IMR-90 (cell line): Measurements from ENCODE around the gene PLA2G2F. TPM values are rescaled to one million over a fixed set of nuclear protein-coding genes. Genes with fewer than 3 reads are reported as not detected.

Source experiments
- ATAC-seq: fragments of 200-7000 bp; cut with Tn5 transposase; 2 replicates; pipeline ENCODE4 v1.9.1; 2020; ENCODE audit warnings: low read depth, mild to moderate bottlenecking, moderate library complexity
- BruUV-seq: library from RNA; stranded (reverse); fragments of 400-500 nt; replicated peaks from 2 replicates; lab custom pipeline; 2021; lab: Mats Ljungman, UMichigan
- CTCF ChIA-PET: fragments of 300-600 bp; formaldehyde crosslinking; extraction: SDS; loops from one replicate; lab custom pipeline; 2021; ENCODE audit warnings: antibody characterized with exemption; lab: Yijun Ruan, JAX
- POLR2A ChIA-PET: fragments of 300-600 bp; sonication (Branson Sonifier 250); formaldehyde crosslinking; loops from one replicate; lab custom pipeline; 2022; ENCODE audit warnings: antibody characterized with exemption; ENCODE audit not compliant: unreplicated experiment; lab: Charles Lee
- DNase-seq: peaks from one replicate; pipeline ENCODE4 v3.0.0; 2013
- H2AFZ ChIP-seq: replicated peaks from 2 replicates; pipeline ENCODE3; 2013; ENCODE audit warnings: low read length, mild to moderate bottlenecking; ENCODE audit not compliant: poor library complexity
- H2AK5ac ChIP-seq: 2 replicates; pipeline ENCODE4 v1.6.1; 2013; ENCODE audit warnings: low read depth, low read length, inconsistent platforms
- H2AK9ac ChIP-seq: replicated peaks from 2 replicates; pipeline ENCODE3; 2013; ENCODE audit warnings: mild to moderate bottlenecking, low read depth, low read length, moderate library complexity; ENCODE audit not compliant: poor library complexity
- H2BK120ac ChIP-seq: 2 replicates; pipeline ENCODE4 v1.6.1; 2013; ENCODE audit warnings: low read depth, low read length, inconsistent platforms
- H2BK15ac ChIP-seq: 3 replicates; pipeline ENCODE4 v1.6.1; 2013; ENCODE audit warnings: low read depth, low read length, inconsistent platforms
- H2BK20ac ChIP-seq: 2 replicates; pipeline ENCODE4 v1.6.1; 2013; ENCODE audit warnings: low read depth, mild to moderate bottlenecking, inconsistent platforms, low read length, moderate library complexity
- H2BK5ac ChIP-seq: 2 replicates; pipeline ENCODE4 v1.6.1; 2013; ENCODE audit warnings: mild to moderate bottlenecking, low read depth, low read length, inconsistent platforms; ENCODE audit not compliant: poor library complexity, severe bottlenecking
- H3K14ac ChIP-seq: replicated peaks from 2 replicates; pipeline ENCODE4 v1.6.1; 2013; ENCODE audit warnings: low read depth, low read length, inconsistent platforms
- H3K18ac ChIP-seq: 2 replicates; pipeline ENCODE4 v1.6.1; 2013; ENCODE audit warnings: low read depth, low read length, control low read depth
- H3K23ac ChIP-seq: 2 replicates; pipeline ENCODE4 v1.6.1; 2013; ENCODE audit warnings: low read depth, low read length, inconsistent platforms
- H3K27ac ChIP-seq: 2 replicates; pipeline ENCODE4 v1.5.1; 2013; ENCODE audit warnings: mild to moderate bottlenecking, control low read depth, low read length; ENCODE audit not compliant: insufficient read depth
- H3K27me3 ChIP-seq: 2 replicates; pipeline ENCODE4 v1.6.1; 2013; ENCODE audit warnings: low read length; ENCODE audit not compliant: control insufficient read depth, insufficient read depth
- H3K36me3 ChIP-seq: 2 replicates; pipeline ENCODE4 v1.6.1; 2013; ENCODE audit warnings: low read length, mixed read lengths; ENCODE audit not compliant: control insufficient read depth, insufficient read depth
- H3K4ac ChIP-seq: 2 replicates; pipeline ENCODE4 v1.6.1; 2013; ENCODE audit warnings: low read depth, low read length, inconsistent platforms
- H3K4me1 ChIP-seq: 2 replicates; pipeline ENCODE4 v1.6.1; 2013; ENCODE audit warnings: low read length, mixed read lengths; ENCODE audit not compliant: control insufficient read depth, insufficient read depth
- H3K4me2 ChIP-seq: 2 replicates; pipeline ENCODE4 v1.6.1; 2013; ENCODE audit warnings: low read depth, mild to moderate bottlenecking, control low read depth, low read length, moderate library complexity
- H3K4me3 ChIP-seq: 2 replicates; pipeline ENCODE4 v1.5.1; 2013; ENCODE audit warnings: low read depth, mild to moderate bottlenecking, control low read depth, low read length, moderate library complexity; ENCODE audit not compliant: insufficient read depth
- H3K56ac ChIP-seq: 2 replicates; pipeline ENCODE4 v1.6.1; 2013; ENCODE audit warnings: low read length, inconsistent platforms; ENCODE audit not compliant: insufficient read depth; ENCODE audit errors: extremely low read depth
- H3K79me1 ChIP-seq, 2 experiments: 2 replicates each; pipeline ENCODE4 v1.6.1; 2013; ENCODE audit warnings: low read length in 2 of 2, inconsistent platforms in 1 of 2, low read depth in 1 of 2
- H3K9ac ChIP-seq: 2 replicates; pipeline ENCODE4 v1.6.1; 2013; ENCODE audit warnings: low read depth, low read length, control low read depth
- H3K9me1 ChIP-seq: 2 replicates; pipeline ENCODE4 v1.6.1; 2013; ENCODE audit warnings: low read length, inconsistent platforms; ENCODE audit not compliant: insufficient read depth
- H3K9me3 ChIP-seq: 2 replicates; pipeline ENCODE4 v1.6.1; 2013; ENCODE audit warnings: low read length; ENCODE audit not compliant: control insufficient read depth, insufficient read depth
- H4K20me1 ChIP-seq: 2 replicates; pipeline ENCODE4 v1.6.1; 2013; ENCODE audit warnings: low read length, inconsistent platforms; ENCODE audit not compliant: insufficient read depth
- H4K5ac ChIP-seq: 2 replicates; pipeline ENCODE4 v1.6.1; 2013; ENCODE audit warnings: mild to moderate bottlenecking, low read depth, low read length, control low read depth
- H4K8ac ChIP-seq, 2 experiments: 2 replicates each; pipeline ENCODE4 v1.6.1; 2013; ENCODE audit warnings: low read depth in 2 of 2, low read length in 2 of 2, control low read depth in 1 of 2, inconsistent platforms in 1 of 2
- H4K91ac ChIP-seq: 2 replicates; pipeline ENCODE4 v1.6.1; 2013; ENCODE audit warnings: low read depth, low read length, inconsistent platforms; ENCODE audit not compliant: insufficient read depth
- BHLHE40 ChIP-seq: fragments of 150-350 bp; IDR thresholded peaks from 2 replicates; pipeline ENCODE4 v1.6.1; 2016; ENCODE audit warnings: mild to moderate bottlenecking, low read depth, low read length
- MAFK ChIP-seq: IDR thresholded peaks from 2 replicates; pipeline ENCODE4 v1.6.1; 2012; ENCODE audit warnings: low read depth, low read length, improper control_type of control experiment
- NFE2L2 ChIP-seq: fragments of 150-350 bp; IDR thresholded peaks from 2 replicates; pipeline ENCODE4 v1.6.1; 2016; ENCODE audit warnings: low read depth, mild to moderate bottlenecking, low read length
- POLR2A ChIP-seq: IDR thresholded peaks from 2 replicates; pipeline ENCODE4 v1.6.1; 2012; ENCODE audit warnings: mild to moderate bottlenecking, low read depth, low read length
- RAD21 ChIP-seq: IDR thresholded peaks from 2 replicates; pipeline ENCODE4 v1.6.1; 2012; ENCODE audit warnings: low read length, improper control_type of control experiment
- USF2 ChIP-seq: fragments of 150-350 bp; IDR thresholded peaks from 2 replicates; pipeline ENCODE4 v1.6.1; 2017; ENCODE audit warnings: mild to moderate bottlenecking, antibody characterized with exemption, low read length, low read depth
- WGBS, 2 experiments: methylation state at CpG; one replicate each; pipeline versions ENCODE4 v1.1.5 to v1.1.7; 2013; ENCODE audit warnings: missing lambda C conversion rate in 2 of 2; ENCODE audit not compliant: insufficient read length in 1 of 2; ENCODE audit errors: extremely low coverage in 2 of 2; 5-methylcytosine and 5-hydroxymethylcytosine counted together
- dilution Hi-C: fragments of 300-500 bp; cut with HindIII; formaldehyde crosslinking; loops from one replicate; pipeline ENCODE4 v1.14.3; 2018; ENCODE audit warnings: low sequenced_read_pairs; ENCODE audit not compliant: unreplicated experiment
- in situ Hi-C: fragments of 300-500 bp; cut with MboI; formaldehyde crosslinking; loops from 3 replicates; pipeline ENCODE4 v1.14.3; 2019; ENCODE audit warnings: low sequenced_read_pairs, inconsistent platforms, mixed read lengths
- intact Hi-C: fragments of 100-400 bp; cut with micrococcal nuclease; formaldehyde crosslinking; loops from 2 replicates; pipeline ENCODE4 v1.10.0; 2022
- polyA plus RNA-seq, 3 experiments: library from polyadenylated mRNA; depleted of rRNA; stranded (reverse); fragments of >200 nt; gene quantifications; 2 replicates each; pipeline ENCODE4 v1.2.3, GENCODE V29; 2012; ENCODE audit warnings: low replicate concordance in 1 of 3
- total RNA-seq: library from RNA; depleted of rRNA; stranded (reverse); fragments of >200 nt; gene quantifications from 2 replicates; pipeline ENCODE4 v1.2.3, GENCODE V29; 2012
- TF ChIP-seq, protein P1 (sequence below): conservative IDR thresholded peaks from 2 replicates; pipeline ENCODE4 v1.5.1; 2012; ENCODE audit warnings: mild to moderate bottlenecking, low read depth, low read length, improper control_type of control experiment

The PLA2G2F gene
- total and polyA plus RNA-seq, 2 of the 4 experiments (the other 2 are of a cell fraction), result not detected

- WGBS, 2 experiments, result 86% methylated on average over 1 of the region's 13 CpGs; no CpG with 5 or more reads in 1 of the 2 experiments
- ChIA-PET POLR2A (no interaction called here), CTCF (interaction anchor here (0.6 to 1.5 kb wide), 5 partner anchors 9 to 305 kb away, joined by 3 to 4 read pairs (median 3); no protein-coding TSS in a partner anchor)
- Histone ChIP-seq H3K18ac (no peak overlapping the region), H3K27me3 (peaks cover 19% of the 10 kb centered on the region), H3K4me2 (no peak overlapping the region), H4K91ac (no peak overlapping the region), H4K5ac (no peak overlapping the region), H2BK15ac (no peak overlapping the region), H2AFZ (no peak overlapping the region), H3K36me3 (no peaks in the 10 kb centered on the region), H3K56ac (no peak overlapping the region), H3K4me3 (no peak overlapping the region), H2BK5ac (no peak overlapping the region), H3K23ac (no peak overlapping the region), H2BK20ac (no peak overlapping the region), H2AK9ac (no peak overlapping the region), H3K9me1 (no peaks in the 10 kb centered on the region), H4K20me1 (no peaks in the 10 kb centered on the region), H4K8ac (no peak overlapping the region), H2BK120ac (no peak overlapping the region), H3K9me3 (peaks cover 5% of the 10 kb centered on the region; the same call in 1 of the 2 replicates), H2AK5ac (no peak overlapping the region), H3K4me1 (no peaks in the 10 kb centered on the region), H3K4ac (no peak overlapping the region), H3K9ac (no peak overlapping the region), H3K79me1 (no peaks in the 10 kb centered on the region), H3K27ac (no peak overlapping the region), H3K14ac (no peak overlapping the region)
- TF ChIP-seq USF2, result no peak
- no peak for TF ChIP-seq BHLHE40
- TF ChIP-seq POLR2A, result no peak
- TF ChIP-seq NFE2L2, result no peak
- TF ChIP-seq, protein P1, sequence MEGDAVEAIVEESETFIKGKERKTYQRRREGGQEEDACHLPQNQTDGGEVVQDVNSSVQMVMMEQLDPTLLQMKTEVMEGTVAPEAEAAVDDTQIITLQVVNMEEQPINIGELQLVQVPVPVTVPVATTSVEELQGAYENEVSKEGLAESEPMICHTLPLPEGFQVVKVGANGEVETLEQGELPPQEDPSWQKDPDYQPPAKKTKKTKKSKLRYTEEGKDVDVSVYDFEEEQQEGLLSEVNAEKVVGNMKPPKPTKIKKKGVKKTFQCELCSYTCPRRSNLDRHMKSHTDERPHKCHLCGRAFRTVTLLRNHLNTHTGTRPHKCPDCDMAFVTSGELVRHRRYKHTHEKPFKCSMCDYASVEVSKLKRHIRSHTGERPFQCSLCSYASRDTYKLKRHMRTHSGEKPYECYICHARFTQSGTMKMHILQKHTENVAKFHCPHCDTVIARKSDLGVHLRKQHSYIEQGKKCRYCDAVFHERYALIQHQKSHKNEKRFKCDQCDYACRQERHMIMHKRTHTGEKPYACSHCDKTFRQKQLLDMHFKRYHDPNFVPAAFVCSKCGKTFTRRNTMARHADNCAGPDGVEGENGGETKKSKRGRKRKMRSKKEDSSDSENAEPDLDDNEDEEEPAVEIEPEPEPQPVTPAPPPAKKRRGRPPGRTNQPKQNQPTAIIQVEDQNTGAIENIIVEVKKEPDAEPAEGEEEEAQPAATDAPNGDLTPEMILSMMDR, result no peak
- TF ChIP-seq MAFK, result no peak
- no peak for TF ChIP-seq RAD21
- in situ Hi-C loops (no loop called here), dilution Hi-C loops (no loop called here), intact Hi-C loops (no loop called here)
- no TSS peak for BruUV-seq
- ATAC-seq (no peak), DNase-seq (no peak)
Observed at GRCh38 chr1:20178634-20179370, 39.7 kb downstream of the PLA2G2F start.
